Measurements from ENCODE around the gene PEX14. TPM values are rescaled to one million over a fixed set of nuclear protein-coding genes. Genes with fewer than 3 reads are reported as not detected.

The PEX14 gene
- total RNA-seq, 1 donor from 2014 or later: 21.6 TPM

DNA sequence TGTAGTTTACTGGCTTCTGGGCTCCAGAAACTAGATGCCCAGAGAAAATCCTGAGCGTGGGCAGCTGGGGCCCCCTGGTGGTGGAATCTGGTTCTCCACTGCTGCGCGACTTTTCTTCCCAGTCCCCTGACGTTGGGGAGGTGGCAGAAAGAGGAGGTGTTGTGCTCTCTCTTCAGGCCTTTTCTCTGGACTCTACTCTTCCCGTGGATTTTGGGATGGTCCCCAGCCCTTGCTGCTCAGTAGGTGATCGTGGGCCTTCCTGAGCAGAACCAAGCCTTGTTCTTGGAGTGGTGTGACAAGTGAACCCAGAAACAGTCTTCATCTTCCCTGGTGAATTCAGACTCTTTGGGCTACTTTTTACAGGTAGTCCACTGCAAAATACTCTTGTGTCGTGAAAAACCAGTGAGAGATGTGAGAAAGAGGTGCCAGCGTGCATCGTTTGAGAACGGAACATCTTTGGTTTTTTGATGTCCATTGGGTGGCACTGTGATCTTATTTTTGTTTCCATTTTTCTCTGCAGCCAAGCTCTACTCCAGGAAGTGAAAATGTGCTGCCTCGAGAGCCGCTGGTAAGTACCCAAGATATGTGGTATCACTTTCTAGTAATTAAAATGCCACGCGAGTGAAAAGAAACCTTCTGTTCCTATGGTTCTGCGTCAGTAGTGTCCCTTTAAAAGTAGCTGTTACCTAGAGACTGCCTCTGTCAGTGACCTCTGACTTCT is 20.2 kb downstream of the PEX14 start:
- Histone ChIP-seq H3K9me3 (no peaks in the 10 kb centered on the region), H3K4me3 (peak overlapping the region; percentile 12 to 17), H3K27me3 (no peaks in the 10 kb centered on the region), H3K27ac (peak overlapping the region; percentile 74), H3K4me1 (peaks cover 27% of the 10 kb centered on the region), H3K36me3 (no peaks in the 10 kb centered on the region)
- no peak for DNase-seq (ENCODE audit: extremely low spot score in 2 of 2)
- intact Hi-C loops (cut with DNase I): no loop called here
- TF ChIP-seq, protein P1, sequence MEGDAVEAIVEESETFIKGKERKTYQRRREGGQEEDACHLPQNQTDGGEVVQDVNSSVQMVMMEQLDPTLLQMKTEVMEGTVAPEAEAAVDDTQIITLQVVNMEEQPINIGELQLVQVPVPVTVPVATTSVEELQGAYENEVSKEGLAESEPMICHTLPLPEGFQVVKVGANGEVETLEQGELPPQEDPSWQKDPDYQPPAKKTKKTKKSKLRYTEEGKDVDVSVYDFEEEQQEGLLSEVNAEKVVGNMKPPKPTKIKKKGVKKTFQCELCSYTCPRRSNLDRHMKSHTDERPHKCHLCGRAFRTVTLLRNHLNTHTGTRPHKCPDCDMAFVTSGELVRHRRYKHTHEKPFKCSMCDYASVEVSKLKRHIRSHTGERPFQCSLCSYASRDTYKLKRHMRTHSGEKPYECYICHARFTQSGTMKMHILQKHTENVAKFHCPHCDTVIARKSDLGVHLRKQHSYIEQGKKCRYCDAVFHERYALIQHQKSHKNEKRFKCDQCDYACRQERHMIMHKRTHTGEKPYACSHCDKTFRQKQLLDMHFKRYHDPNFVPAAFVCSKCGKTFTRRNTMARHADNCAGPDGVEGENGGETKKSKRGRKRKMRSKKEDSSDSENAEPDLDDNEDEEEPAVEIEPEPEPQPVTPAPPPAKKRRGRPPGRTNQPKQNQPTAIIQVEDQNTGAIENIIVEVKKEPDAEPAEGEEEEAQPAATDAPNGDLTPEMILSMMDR (IDR thresholded peaks at IDR 0.05): peak; percentile 81 to 91 (median 87)
- TF ChIP-seq POLR2AphosphoS5 (IDR thresholded peaks at IDR 0.05; ENCODE audit: insufficient read depth in 1 of 2, low read depth in 1 of 2) (peak in 1 of 2 donors; percentile 4), POLR2A (IDR thresholded peaks at IDR 0.05) (no peak)

- H3K4me3 ChIP-seq: peak overlapping the region in 1 of 2 donors; percentile 17
- TF ChIP-seq POLR2AphosphoS5 (IDR thresholded peaks at IDR 0.05; ENCODE audit: insufficient read depth in 1 of 2, low read depth in 1 of 2) (no peak), POLR2A (IDR thresholded peaks at IDR 0.05) (no peak)
- TF ChIP-seq, protein P1 (IDR thresholded peaks at IDR 0.05): no peak
- H3K4me1 ChIP-seq: peaks cover 27% of the 10 kb centered on the region
- peak overlapping the region; percentile 74 for H3K27ac ChIP-seq
- no peaks in the 10 kb centered on the region for H3K9me3 ChIP-seq
- intact Hi-C loops (cut with DNase I): no loop called here
- no peak for DNase-seq (ENCODE audit: extremely low spot score in 2 of 2)
- no peaks in the 10 kb centered on the region for H3K36me3 ChIP-seq
- H3K27me3 ChIP-seq: no peaks in the 10 kb centered on the region
Measured at GRCh38 chr1:10495475-10495817, 20.7 kb downstream of the PEX14 start.

DNA sequence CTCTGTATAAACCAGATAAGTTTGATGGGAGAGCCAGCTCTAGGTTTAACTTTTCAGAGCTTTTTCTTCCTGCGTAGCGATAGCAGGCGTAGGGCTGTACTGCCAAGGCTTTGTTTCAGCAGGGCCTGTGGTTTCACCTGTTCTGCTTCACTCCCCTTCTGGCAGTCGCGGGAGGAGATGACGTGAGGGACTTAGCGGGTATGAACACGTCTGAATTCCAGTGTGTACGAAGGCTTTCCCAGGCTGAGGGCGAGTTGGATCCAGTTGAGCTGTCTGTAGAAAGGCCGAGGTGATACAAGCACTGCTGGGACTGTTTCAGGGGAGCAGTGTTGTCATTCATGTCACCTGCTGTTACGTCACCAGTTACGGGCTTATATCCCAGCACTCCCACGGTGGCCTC is 21.2 kb downstream of the PEX14 start:
- no peak for DNase-seq (ENCODE audit: extremely low spot score in 2 of 2)
- Histone ChIP-seq H3K4me1 (peaks cover 27% of the 10 kb centered on the region), H3K36me3 (no peaks in the 10 kb centered on the region), H3K9me3 (no peaks in the 10 kb centered on the region), H3K4me3 (no peak overlapping the region), H3K27me3 (no peaks in the 10 kb centered on the region), H3K27ac (peak overlapping the region; percentile 74)
- intact Hi-C loops (cut with DNase I): no loop called here
- TF ChIP-seq, protein P1 (IDR thresholded peaks at IDR 0.05): no peak
- TF ChIP-seq POLR2A (IDR thresholded peaks at IDR 0.05) (no peak), POLR2AphosphoS5 (IDR thresholded peaks at IDR 0.05; ENCODE audit: insufficient read depth in 1 of 2, low read depth in 1 of 2) (peak in 1 of 2 donors; percentile 74)

- no peaks in the 10 kb centered on the region for H3K27me3 ChIP-seq
- H3K27ac ChIP-seq: peak overlapping the region; percentile 74
- DNase-seq (ENCODE audit: extremely low spot score in 2 of 2): no peak
- H3K36me3 ChIP-seq: no peaks in the 10 kb centered on the region
- TF ChIP-seq, protein P1 (IDR thresholded peaks at IDR 0.05): no peak
- TF ChIP-seq POLR2A (IDR thresholded peaks at IDR 0.05) (no peak), POLR2AphosphoS5 (IDR thresholded peaks at IDR 0.05; ENCODE audit: insufficient read depth in 1 of 2, low read depth in 1 of 2) (no peak)
- H3K9me3 ChIP-seq: no peaks in the 10 kb centered on the region
- H3K4me3 ChIP-seq: no peak overlapping the region
- intact Hi-C loops (cut with DNase I): no loop called here
- H3K4me1 ChIP-seq: peaks cover 30% of the 10 kb centered on the region
Measured at GRCh38 chr1:10497109-10497508, 22.4 kb downstream of the PEX14 start.

GRCh38 chr1:10498231-10498630 is 23.5 kb downstream of the PEX14 start:
- H3K27ac ChIP-seq: no peak overlapping the region
- H3K4me3 ChIP-seq: no peak overlapping the region
- H3K4me1 ChIP-seq: peaks cover 31% of the 10 kb centered on the region
- H3K36me3 ChIP-seq: no peaks in the 10 kb centered on the region
- no peaks in the 10 kb centered on the region for H3K9me3 ChIP-seq
- no peaks in the 10 kb centered on the region for H3K27me3 ChIP-seq
- intact Hi-C loops (cut with DNase I): no loop called here
- TF ChIP-seq POLR2AphosphoS5 (IDR thresholded peaks at IDR 0.05; ENCODE audit: insufficient read depth in 1 of 2, low read depth in 1 of 2) (no peak), POLR2A (IDR thresholded peaks at IDR 0.05) (no peak)
- TF ChIP-seq, protein P1 (IDR thresholded peaks at IDR 0.05): no peak
- no peak for DNase-seq (ENCODE audit: extremely low spot score in 2 of 2)
